Neuronal stem cell (in vitro differentiated cells): ENCODE measurements around the gene ATP8A2.

Source experiments
- DNase-seq: peaks from one replicate; pipeline ENCODE4 v3.0.0-alpha.2; 2013; ENCODE audit warnings: low spot score
- H2AFZ ChIP-seq: one replicate; pipeline ENCODE4 v1.6.1; 2013; ENCODE audit warnings: mild to moderate bottlenecking, low read length, inconsistent platforms
- H2AK5ac ChIP-seq: 2 replicates; pipeline ENCODE4 v1.6.1; 2013; ENCODE audit warnings: low read depth, mild to moderate bottlenecking, inconsistent platforms, low read length, moderate library complexity, mixed read lengths
- H2BK120ac ChIP-seq: 2 replicates; pipeline ENCODE4 v1.6.1; 2013; ENCODE audit warnings: low read depth, mild to moderate bottlenecking, inconsistent platforms, low read length, moderate library complexity, mixed read lengths
- H2BK12ac ChIP-seq: one replicate; pipeline ENCODE4 v1.6.1; 2013; ENCODE audit warnings: low read length, inconsistent platforms
- H2BK15ac ChIP-seq: 2 replicates; pipeline ENCODE4 v1.6.1; 2013; ENCODE audit warnings: mild to moderate bottlenecking, low read length, inconsistent platforms, mixed read lengths
- H2BK5ac ChIP-seq: one replicate; pipeline ENCODE4 v1.6.1; 2013; ENCODE audit warnings: inconsistent platforms, mild to moderate bottlenecking, low read length, moderate library complexity
- H3K14ac ChIP-seq: one replicate; pipeline ENCODE4 v1.6.1; 2013; ENCODE audit warnings: low read length, inconsistent platforms
- H3K18ac ChIP-seq: 2 replicates; pipeline ENCODE4 v1.6.1; 2013; ENCODE audit warnings: low read length, inconsistent platforms
- H3K23ac ChIP-seq: 2 replicates; pipeline ENCODE4 v1.6.1; 2013; ENCODE audit warnings: low read depth, mild to moderate bottlenecking, mixed read lengths, low read length, inconsistent platforms; ENCODE audit not compliant: poor library complexity
- H3K27ac ChIP-seq: replicated peaks from 3 replicates; pipeline ENCODE4 v1.5.1; 2013; ENCODE audit warnings: low read length, inconsistent platforms
- H3K27me3 ChIP-seq, 3 experiments: 2 replicates each; pipeline ENCODE4 v1.6.1; 2013; ENCODE audit warnings: low read length in 3 of 3, mild to moderate bottlenecking in 2 of 3, inconsistent platforms in 1 of 3, low read depth in 1 of 3, mixed read lengths in 1 of 3, moderate library complexity in 1 of 3; ENCODE audit not compliant: control insufficient read depth in 3 of 3, insufficient read depth in 3 of 3
- H3K36me3 ChIP-seq, 2 donors: replicated peaks in 1 of 2; 2 replicates each; pipeline ENCODE4 v1.6.1; 2013; ENCODE audit warnings: low read length in 2 of 2; ENCODE audit not compliant: control insufficient read depth in 2 of 2, insufficient read depth in 2 of 2
- H3K4ac ChIP-seq: 2 replicates; pipeline ENCODE4 v1.6.1; 2013; ENCODE audit warnings: inconsistent platforms, mild to moderate bottlenecking, low read length, moderate library complexity
- H3K4me1 ChIP-seq, 2 donors: 1 replicate in 1 of 2; 2 replicates in 1 of 2; pipeline ENCODE4 v1.6.1; 2013; ENCODE audit warnings: low read length in 2 of 2, low read depth in 1 of 2; ENCODE audit not compliant: control insufficient read depth in 2 of 2, insufficient read depth in 1 of 2
- H3K4me2 ChIP-seq: one replicate; pipeline ENCODE4 v1.6.1; 2013; ENCODE audit warnings: mild to moderate bottlenecking, low read length, inconsistent platforms; ENCODE audit not compliant: insufficient read depth, poor library complexity, severe bottlenecking
- H3K4me3 ChIP-seq, 2 donors: 2 replicates each; pipeline ENCODE4 v1.5.1; 2013; ENCODE audit warnings: low read length in 2 of 2, mild to moderate bottlenecking in 2 of 2, inconsistent platforms in 1 of 2, moderate library complexity in 1 of 2
- H3K79me1 ChIP-seq: one replicate; pipeline ENCODE4 v1.6.1; 2013; ENCODE audit warnings: low read depth, mild to moderate bottlenecking, inconsistent platforms, low read length, moderate library complexity
- H3K9ac ChIP-seq: one replicate; pipeline ENCODE4 v1.6.1; 2013; ENCODE audit warnings: mild to moderate bottlenecking, low read depth, low read length, inconsistent platforms; ENCODE audit not compliant: poor library complexity
- H3K9me3 ChIP-seq, 2 donors: replicated peaks in 1 of 2; 2 replicates each; pipeline versions ENCODE3 to v1.6.1; 2013; ENCODE audit warnings: low read length in 2 of 2, mild to moderate bottlenecking in 2 of 2, inconsistent platforms in 1 of 2, low read depth in 1 of 2, mixed read lengths in 1 of 2, moderate library complexity in 1 of 2; ENCODE audit not compliant: control insufficient read depth in 2 of 2, insufficient read depth in 1 of 2
- H4K8ac ChIP-seq: one replicate; pipeline ENCODE4 v1.6.1; 2013; ENCODE audit warnings: low read depth, mild to moderate bottlenecking, inconsistent platforms, low read length, moderate library complexity
- H4K91ac ChIP-seq: one replicate; pipeline ENCODE4 v1.6.1; 2013; ENCODE audit warnings: low read length, low read depth, mild to moderate bottlenecking, inconsistent platforms; ENCODE audit not compliant: poor library complexity
- WGBS, 2 donors: extraction: QIAGEN DNeasy Blood & Tissue Kit; methylation state at CpG; one replicate each; pipeline ENCODE4 v1.1.7; 2013; ENCODE audit warnings: missing lambda C conversion rate in 2 of 2, mixed read lengths in 1 of 2; ENCODE audit not compliant: insufficient read length in 2 of 2, insufficient replicate concordance in 1 of 2; ENCODE audit errors: extremely low coverage in 2 of 2; 5-methylcytosine and 5-hydroxymethylcytosine counted together

ATP8A2 gene

GRCh38 chr13:25607096-25607495, 235.3 kb downstream of the ATP8A2 start:
- Histone ChIP-seq H2BK15ac (no peak overlapping the region), H3K27ac (no peak overlapping the region), H3K4me2 (no peak overlapping the region), H4K8ac (no peak overlapping the region), H3K9me3 (no peaks in the 10 kb centered on the region), H3K79me1 (no peaks in the 10 kb centered on the region), H3K14ac (no peak overlapping the region), H2BK5ac (no peak overlapping the region), H3K9ac (no peak overlapping the region), H3K4ac (no peak overlapping the region), H2AFZ (no peak overlapping the region), H2AK5ac (no peak overlapping the region), H3K23ac (no peak overlapping the region), H2BK12ac (no peak overlapping the region), H3K27me3 (no peaks in the 10 kb centered on the region), H4K91ac (no peak overlapping the region), H3K4me1 (no peaks in the 10 kb centered on the region), H3K36me3 (no peaks in the 10 kb centered on the region), H2BK120ac (no peak overlapping the region), H3K18ac (no peak overlapping the region), H3K4me3 (no peak overlapping the region)
- no CpG with 5 or more reads among the region's 7 CpGs for WGBS, 2 donors
- DNase-seq: no peak

GRCh38 chr13:25608181-25608580, 236.4 kb downstream of the ATP8A2 start:
- WGBS, 2 donors: no CpG with 5 or more reads among the region's 2 CpGs

DNA sequence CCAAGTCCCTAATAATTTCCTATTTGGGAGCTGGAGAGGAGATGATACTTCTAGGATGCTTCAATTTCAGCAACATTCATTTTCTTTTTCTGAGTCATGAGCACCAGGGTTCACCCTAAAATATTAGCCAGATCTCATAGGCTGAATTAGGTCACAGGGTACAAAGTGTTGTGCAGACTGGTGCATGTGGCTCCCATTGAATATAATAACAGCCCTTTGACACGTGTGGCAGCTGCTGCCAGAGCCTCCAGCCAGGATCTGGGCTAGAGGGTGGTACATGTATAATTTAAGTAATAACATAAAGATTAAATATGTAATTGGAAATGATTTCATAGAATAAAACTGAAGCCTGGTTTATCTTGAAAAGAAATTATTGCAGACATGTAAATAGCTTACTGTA, 244.9 kb downstream of the ATP8A2 start:
- Histone ChIP-seq H3K23ac (no peak overlapping the region), H3K36me3 (no peaks in the 10 kb centered on the region), H3K9ac (no peak overlapping the region), H2BK12ac (no peak overlapping the region), H2AK5ac (no peak overlapping the region), H4K91ac (no peak overlapping the region), H3K79me1 (no peaks in the 10 kb centered on the region), H3K14ac (no peak overlapping the region), H2BK120ac (no peak overlapping the region), H3K4ac (no peak overlapping the region), H2BK5ac (no peak overlapping the region), H3K27me3 (no peaks in the 10 kb centered on the region), H3K4me3 (no peak overlapping the region), H4K8ac (no peak overlapping the region), H2AFZ (no peak overlapping the region), H3K27ac (no peak overlapping the region), H3K4me2 (no peak overlapping the region), H3K9me3 (no peaks in the 10 kb centered on the region), H3K18ac (no peak overlapping the region), H3K4me1 (peaks cover 0 to 2% of the 10 kb centered on the region in 2 donors), H2BK15ac (no peak overlapping the region)
- no peak for DNase-seq
- no CpG with 5 or more reads among the region's 1 CpG for WGBS, 2 donors

More at GRCh38 chr13:25608181-25608580, 236.4 kb downstream of the ATP8A2 start:
- Histone ChIP-seq H2BK5ac (no peak overlapping the region), H3K4ac (no peak overlapping the region), H2BK12ac (no peak overlapping the region), H3K14ac (no peak overlapping the region), H2AFZ (no peak overlapping the region), H3K4me2 (no peak overlapping the region), H3K18ac (no peak overlapping the region), H4K91ac (no peak overlapping the region), H3K4me3 (no peak overlapping the region), H4K8ac (no peak overlapping the region), H3K27me3 (no peaks in the 10 kb centered on the region), H2BK15ac (no peak overlapping the region), H3K79me1 (no peaks in the 10 kb centered on the region), H3K23ac (no peak overlapping the region), H3K4me1 (no peaks in the 10 kb centered on the region), H2AK5ac (no peak overlapping the region), H3K27ac (no peak overlapping the region), H3K9ac (no peak overlapping the region), H3K36me3 (no peaks in the 10 kb centered on the region), H3K9me3 (no peaks in the 10 kb centered on the region), H2BK120ac (no peak overlapping the region)
- no peak for DNase-seq

DNA sequence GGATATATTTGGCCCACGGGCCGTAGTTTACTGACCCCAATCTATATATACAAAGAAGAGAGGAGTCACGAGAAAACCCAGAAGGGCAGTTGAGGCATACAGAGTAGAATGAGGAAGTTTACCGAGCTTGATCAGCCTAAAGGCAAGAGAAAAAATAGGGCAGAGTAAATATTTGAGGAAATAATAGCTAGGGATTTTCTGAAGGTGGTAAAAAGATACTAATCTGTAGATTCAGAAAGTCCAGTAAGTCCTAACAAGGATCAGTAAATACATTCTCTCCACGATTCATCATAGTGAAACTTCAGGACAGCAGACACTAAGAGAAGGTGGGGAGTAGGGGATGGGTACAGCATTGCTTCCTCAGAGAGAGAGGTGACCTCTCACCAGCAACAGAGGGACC, 248.1 kb downstream of the ATP8A2 start:
- Histone ChIP-seq H3K9me3 (no peaks in the 10 kb centered on the region), H4K8ac (no peak overlapping the region), H2BK15ac (no peak overlapping the region), H3K18ac (no peak overlapping the region), H3K4ac (no peak overlapping the region), H2AK5ac (no peak overlapping the region), H3K4me2 (no peak overlapping the region), H3K9ac (no peak overlapping the region), H3K79me1 (no peaks in the 10 kb centered on the region), H3K14ac (no peak overlapping the region), H3K36me3 (no peaks in the 10 kb centered on the region), H4K91ac (no peak overlapping the region), H3K4me1 (peaks cover 0 to 2% of the 10 kb centered on the region in 2 donors), H3K23ac (no peak overlapping the region), H3K27ac (no peak overlapping the region), H3K27me3 (no peaks in the 10 kb centered on the region), H3K4me3 (no peak overlapping the region), H2BK120ac (no peak overlapping the region), H2BK12ac (no peak overlapping the region), H2AFZ (no peak overlapping the region), H2BK5ac (no peak overlapping the region)
- no peak for DNase-seq
- no CpG with 5 or more reads among the region's 5 CpGs for WGBS, 2 donors
